Stimulated activated CD8-positive, alpha-beta memory T cell treated with anti-CD3 and anti-CD28 coated beads, Interleukin-15, amount 100 ng/mL, for 48 hours (primary cell): ENCODE measurements around the gene CD68.
"Not testable (repeated sequence)": the region's sequence is repeated elsewhere in the genome, so short reads cannot be mapped to it uniquely, and the experiment has no call there.

Experiments
- DNase-seq, 2 donors: peaks; one replicate each; pipeline ENCODE4 v3.0.0-alpha.2; 2020; ENCODE audit warnings: low read depth in 2 of 2

CD68 gene

DNA sequence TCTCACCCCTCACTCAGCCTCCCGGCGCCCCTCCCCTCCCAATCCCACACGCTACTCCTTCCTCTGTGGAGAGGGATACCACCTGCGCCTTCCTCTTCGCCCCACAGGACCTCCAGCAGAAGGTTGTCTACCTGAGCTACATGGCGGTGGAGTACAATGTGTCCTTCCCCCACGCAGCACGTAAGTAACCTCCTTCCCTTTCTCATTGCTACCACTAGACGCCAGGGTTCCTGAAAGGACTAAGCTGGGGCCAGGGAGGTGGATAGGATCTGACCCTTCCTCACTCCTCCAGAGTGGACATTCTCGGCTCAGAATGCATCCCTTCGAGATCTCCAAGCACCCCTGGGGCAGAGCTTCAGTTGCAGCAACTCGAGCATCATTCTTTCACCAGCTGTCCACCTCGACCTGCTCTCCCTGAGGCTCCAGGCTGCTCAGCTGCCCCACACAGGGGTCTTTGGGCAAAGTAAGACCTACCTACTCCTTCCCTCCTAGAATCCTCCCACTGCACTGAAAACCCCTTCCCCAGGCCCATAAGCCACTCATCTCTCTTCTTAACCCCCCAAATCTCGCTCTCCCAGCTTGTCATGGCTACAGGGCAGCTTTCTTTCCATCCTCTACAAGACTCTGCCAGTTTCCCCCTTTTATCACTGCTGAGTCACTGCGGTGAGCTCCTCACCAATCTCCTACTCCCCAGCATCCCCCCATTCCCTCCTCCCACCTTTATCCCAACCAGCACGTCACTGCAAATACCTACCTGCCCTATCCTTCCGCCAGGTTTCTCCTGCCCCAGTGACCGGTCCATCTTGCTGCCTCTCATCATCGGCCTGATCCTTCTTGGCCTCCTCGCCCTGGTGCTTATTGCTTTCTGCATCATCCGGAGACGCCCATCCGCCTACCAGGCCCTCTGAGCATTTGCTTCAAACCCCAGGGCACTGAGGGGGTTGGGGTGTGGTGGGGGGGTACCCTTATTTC, 1.5 kb downstream of the CD68 start:
- no peak for DNase-seq

- DNase-seq = no peak
These were observed 3.2 kb downstream of the CD68 start for GRCh38 chr17:7582396-7583252.

DNA sequence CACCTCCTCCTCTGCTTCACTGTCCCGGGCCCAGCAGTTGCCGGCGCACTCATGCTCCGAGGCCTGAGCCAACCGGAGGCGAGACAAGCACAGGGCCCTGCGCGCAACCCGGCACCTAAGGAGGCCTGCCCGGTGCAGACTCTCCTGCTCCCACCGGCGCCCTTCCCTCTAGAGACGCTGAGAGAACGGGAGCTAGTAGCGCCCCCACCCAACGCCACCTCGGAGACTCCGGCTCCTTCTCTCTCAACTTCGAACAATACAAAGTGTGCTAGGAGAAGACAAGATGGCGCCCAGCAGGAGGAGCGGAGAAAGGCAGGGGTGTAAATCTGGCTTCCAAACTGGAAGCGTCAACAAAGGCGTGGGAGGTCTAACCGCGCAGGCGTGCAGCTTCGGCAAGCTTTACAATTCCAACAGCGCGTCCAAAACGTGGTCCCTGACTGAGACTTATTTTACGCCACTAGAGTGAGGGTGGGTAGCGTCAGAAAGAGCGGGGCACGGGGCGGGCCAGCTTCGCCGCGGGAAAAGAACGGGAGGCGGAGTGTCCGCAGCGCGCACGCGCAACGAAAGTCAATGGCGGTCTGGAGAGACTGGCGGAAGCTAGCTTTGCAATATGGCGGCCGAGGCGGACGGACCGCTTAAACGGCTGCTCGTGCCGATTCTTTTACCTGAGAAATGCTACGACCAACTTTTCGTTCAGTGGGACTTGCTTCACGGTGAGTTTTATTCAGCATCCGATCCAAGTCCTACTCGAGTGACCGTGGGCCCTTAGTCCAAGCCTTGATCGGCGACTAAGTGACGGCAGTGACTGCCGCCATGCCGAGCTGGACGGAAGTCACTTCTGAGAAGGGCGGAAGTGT, 4.0 kb downstream of the CD68 start, which contains the start of gene MPDU1:
MPDU1 (plus strand) TSS at position 600 of the 857 bp plus-strand sequence; CDS start at position 611, 11 bp downstream.
- peak; percentile 94 for DNase-seq

GRCh38 chr17:7586673-7587419, 7.4 kb downstream of the CD68 start:
- no peak for DNase-seq

GRCh38 chr17:7587420-7588151, 8.1 kb downstream of the CD68 start:
- no peak for DNase-seq

GRCh38 chr17:7588553-7589203, 9.2 kb downstream of the CD68 start:
- no peak for DNase-seq

DNA sequence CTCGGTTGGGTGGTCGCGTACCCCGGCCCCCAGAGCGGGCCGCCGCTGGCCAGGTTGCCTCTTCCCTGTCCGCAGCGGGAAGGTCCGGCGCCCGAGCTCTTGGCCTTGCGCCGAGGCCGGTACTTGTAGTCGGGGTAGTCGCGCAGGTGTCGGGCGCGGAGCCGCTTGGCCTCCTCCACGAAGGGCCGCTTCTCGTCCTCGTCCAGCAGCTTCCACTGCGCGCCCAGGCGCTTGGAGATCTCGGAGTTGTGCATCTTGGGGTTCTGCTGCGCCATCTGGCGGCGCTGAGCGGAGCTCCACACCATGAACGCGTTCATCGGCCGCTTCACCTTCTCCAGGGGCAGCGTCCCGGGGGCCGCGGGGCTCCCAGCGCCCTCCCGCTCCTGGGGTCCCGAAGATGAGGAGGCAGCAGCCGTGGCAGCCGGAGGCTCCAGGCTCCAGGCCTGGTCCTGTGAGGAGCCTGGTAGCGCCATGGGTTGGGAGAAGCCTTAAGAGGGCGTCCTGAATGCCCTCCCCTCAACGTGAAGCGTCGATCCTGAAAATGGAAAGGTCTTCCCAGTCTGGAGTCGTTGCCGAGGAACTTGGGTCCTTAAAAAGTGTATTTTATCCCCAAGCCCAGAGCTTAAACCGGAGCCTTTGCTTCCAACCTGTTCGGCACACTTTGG, 9.9 kb downstream of the CD68 start:
- DNase-seq = peak; percentile 40 to 41

GRCh38 chr17:7589891-7590691, 10.7 kb downstream of the CD68 start, which contains the start of gene SOX15:
Gene SOX15, minus strand, starts transcription at chr17:7590094. Its CDS starts 418 bp downstream, at chr17:7589676.
- no peak for DNase-seq

GRCh38 chr17:7590743-7591142, 11.3 kb downstream of the CD68 start:
- no peak for DNase-seq

GRCh38 chr17:7591596-7591995, 12.2 kb downstream of the CD68 start:
- DNase-seq = no peak

- no peak for DNase-seq
These were observed 13.1 kb downstream of the CD68 start for GRCh38 chr17:7592422-7593021.

- DNase-seq = no peak
These were observed 13.9 kb downstream of the CD68 start for GRCh38 chr17:7593296-7593695.

- DNase-seq = not testable (repeated sequence)
These were observed 18.1 kb downstream of the CD68 start for GRCh38 chr17:7597561-7597960.

- no peak for DNase-seq
These were observed 26.8 kb downstream of the CD68 start for GRCh38 chr17:7606280-7606679.

GRCh38 chr17:7610641-7611040, 31.2 kb downstream of the CD68 start:
- no peak for DNase-seq

GRCh38 chr17:7611635-7612293, 32.3 kb downstream of the CD68 start:
- DNase-seq = no peak

GRCh38 chr17:7612294-7612640, 32.8 kb downstream of the CD68 start:
- DNase-seq = no peak
